NCI-H2029 treated with DMSO at 0.1 percent for 48 hours (cell line): ENCODE measurements around the gene FAM131A.

Source experiments
- DNase-seq: peaks from one replicate; lab custom pipeline; 2025; lab: John Stamatoyannopoulos, UW

Gene FAM131A

DNA sequence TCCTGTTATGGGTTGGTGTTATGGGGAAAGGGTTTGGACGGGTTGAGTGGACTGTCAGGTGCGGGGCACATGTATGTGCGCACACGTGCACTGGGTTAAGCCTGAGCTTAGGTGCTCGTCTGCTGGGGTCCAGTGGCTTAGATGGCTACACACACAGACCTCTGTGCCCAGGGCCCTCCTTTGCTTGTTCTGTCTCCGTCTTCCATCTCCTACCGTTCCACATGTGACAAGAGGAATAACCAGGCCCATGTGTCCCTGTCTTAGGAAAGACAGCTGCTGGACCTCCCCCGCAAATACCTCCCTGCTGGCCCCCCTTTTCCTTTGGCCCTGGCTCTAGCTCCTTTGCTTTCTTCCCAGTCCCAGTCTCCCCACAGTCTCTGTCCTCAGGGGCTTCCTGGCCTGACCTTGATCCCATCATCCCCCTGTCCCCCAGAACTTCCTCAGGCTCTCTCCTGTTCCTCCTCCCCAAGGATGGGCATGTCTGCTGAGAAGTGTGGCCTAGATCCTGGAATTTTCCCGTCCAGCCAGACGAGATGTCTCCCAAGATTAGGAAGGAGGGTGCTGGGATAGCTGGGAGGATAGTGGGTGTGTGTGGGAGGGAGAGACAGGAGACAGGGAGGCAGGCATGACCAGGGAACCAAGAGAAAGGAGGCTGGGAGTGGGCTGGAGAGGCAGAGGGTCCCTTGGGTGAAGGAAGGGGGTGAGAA lies 41.4 kb downstream of the FAM131A start:
- DNase-seq = no peak

DNA sequence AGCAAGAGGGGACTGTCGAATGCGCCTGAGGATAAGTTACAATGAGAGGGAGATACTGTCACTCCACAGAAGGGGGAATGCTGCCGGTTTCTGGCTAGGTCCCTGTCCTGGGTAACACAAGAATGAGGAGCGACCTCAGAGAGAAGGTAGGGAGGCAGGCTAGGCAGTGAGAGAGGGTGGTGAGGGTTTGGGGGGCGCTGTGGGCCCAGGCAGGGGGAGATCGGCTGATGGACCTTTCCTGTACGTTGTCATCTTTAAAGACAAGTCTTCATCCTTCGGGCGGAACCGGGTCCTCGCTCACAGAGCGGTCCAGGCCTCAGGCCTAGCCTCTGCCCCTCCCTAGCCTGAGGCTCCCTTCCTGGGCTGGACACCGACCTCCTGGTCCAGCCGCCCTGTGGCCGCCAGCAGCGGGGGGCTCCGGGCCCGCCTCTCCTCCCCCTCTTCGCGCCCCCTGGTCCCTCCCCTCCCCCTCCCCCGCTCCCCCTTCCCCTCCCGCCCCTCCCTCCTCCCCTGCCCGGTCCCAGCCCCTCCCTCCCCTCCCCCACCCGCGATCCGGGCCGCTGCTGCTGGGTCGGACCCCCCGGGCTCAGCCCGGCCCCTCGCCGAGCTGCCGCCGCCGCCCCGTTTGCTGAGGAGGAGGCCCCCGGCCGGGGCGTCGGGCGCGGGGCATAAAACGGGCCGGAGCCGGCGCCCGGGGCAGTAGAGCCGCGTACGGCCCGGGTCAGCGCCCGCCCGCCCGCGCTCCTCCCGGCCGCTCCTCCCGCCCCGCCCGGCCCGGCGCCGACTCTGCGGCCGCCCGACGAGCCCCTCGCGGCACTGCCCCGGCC lies 42.2 kb downstream of the FAM131A start, which contains the start of gene CHRD:
TSS of gene CHRD (plus strand) at position 697 of the 827 bp plus-strand sequence. CDS start 265 bp downstream, outside the sequence.
- DNase-seq = no peak

DNA sequence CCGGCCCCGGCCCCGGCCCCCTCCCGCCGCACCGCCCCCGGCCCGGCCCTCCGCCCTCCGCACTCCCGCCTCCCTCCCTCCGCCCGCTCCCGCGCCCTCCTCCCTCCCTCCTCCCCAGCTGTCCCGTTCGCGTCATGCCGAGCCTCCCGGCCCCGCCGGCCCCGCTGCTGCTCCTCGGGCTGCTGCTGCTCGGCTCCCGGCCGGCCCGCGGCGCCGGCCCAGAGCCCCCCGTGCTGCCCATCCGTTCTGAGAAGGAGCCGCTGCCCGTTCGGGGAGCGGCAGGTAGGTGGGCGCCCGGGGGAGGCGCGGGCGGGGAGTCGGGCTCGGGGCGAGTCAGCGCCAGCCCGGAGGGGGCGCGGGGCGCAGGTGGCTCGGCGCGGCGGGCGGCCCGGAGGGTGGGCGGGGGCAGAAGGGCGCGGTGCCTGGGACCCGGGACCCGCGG lies 42.8 kb downstream of the FAM131A start:
- no peak for DNase-seq

DNA sequence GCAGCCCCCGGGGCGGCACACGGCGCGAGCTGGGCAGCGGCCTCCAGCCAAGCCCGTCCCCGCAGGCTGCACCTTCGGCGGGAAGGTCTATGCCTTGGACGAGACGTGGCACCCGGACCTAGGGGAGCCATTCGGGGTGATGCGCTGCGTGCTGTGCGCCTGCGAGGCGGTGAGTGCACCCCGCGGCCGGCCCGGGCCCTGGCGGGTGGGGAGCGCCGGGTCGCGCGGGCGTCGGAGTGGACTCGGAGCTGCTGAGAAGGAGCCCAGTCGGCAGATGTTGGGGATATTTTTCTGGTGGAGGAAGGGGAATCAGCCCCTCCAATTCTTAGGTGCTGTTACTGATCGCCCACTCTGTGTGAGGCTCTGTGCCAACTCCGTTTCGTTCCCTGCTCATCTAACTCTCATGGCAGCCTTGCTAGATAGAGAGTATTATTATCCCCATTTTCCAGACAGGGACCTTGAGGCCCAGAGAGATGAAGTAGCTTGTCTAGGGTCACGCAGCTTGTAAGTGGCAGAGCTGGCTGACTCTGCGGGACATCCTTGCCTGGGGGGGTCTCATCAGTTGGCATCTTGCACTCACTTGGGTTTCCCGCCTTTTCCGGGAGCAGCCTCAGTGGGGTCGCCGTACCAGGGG lies 43.3 kb downstream of the FAM131A start:
- DNase-seq = no peak

DNA sequence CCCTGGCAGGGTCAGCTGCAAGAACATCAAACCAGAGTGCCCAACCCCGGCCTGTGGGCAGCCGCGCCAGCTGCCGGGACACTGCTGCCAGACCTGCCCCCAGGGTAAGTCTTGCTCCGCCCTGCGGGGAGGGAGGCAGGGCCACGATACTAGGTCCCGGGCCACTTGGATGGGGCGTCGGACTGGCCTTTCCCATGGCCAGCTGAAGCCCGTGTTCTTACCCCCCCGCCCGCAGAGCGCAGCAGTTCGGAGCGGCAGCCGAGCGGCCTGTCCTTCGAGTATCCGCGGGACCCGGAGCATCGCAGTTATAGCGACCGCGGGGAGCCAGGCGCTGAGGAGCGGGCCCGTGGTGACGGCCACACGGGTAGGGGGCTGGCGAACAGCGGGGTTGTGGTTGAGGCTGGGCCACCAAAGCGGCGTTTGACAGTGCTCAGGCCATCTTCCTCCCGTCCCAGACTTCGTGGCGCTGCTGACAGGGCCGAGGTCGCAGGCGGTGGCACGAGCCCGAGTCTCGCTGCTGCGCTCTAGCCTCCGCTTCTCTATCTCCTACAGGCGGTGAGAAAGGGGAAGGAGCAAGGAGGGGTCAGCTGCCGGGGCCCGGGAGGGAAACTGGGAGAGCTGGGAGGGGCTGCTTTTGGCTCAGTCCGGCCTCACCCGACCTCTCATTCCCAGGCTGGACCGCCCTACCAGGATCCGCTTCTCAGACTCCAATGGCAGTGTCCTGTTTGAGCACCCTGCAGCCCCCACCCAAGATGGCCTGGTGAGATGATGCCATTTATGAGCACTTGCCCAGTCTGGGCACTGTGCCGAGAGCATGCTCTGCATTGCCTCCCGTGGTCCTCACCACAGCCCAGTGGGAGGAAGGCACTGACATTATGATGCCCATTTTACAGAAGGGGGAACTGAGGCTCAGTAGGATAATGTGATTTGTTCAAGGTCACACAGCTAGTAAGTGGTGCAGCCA lies 44.1 kb downstream of the FAM131A start:
- no peak for DNase-seq

DNA sequence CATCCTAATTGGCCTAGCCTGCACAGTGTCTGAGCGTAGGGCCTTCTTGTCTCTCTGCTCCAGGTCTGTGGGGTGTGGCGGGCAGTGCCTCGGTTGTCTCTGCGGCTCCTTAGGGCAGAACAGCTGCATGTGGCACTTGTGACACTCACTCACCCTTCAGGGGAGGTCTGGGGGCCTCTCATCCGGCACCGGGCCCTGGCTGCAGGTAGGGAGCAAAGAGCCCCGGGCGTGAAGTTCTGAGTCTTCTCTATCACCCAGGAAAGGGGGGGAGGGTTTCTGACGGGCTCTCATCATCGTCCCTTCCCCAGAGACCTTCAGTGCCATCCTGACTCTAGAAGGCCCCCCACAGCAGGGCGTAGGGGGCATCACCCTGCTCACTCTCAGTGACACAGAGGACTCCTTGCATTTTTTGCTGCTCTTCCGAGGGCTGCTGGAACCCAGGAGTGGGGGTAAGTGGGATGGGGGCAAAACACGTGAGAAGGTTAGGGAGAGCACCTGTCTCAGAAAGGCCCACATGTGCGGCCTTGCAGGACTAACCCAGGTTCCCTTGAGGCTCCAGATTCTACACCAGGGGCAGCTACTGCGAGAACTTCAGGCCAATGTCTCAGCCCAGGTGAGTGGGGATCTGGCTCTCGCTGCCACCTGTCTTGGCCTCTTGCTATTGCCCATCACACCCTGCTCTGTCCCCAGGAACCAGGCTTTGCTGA lies 45.1 kb downstream of the FAM131A start:
- no peak for DNase-seq

DNA sequence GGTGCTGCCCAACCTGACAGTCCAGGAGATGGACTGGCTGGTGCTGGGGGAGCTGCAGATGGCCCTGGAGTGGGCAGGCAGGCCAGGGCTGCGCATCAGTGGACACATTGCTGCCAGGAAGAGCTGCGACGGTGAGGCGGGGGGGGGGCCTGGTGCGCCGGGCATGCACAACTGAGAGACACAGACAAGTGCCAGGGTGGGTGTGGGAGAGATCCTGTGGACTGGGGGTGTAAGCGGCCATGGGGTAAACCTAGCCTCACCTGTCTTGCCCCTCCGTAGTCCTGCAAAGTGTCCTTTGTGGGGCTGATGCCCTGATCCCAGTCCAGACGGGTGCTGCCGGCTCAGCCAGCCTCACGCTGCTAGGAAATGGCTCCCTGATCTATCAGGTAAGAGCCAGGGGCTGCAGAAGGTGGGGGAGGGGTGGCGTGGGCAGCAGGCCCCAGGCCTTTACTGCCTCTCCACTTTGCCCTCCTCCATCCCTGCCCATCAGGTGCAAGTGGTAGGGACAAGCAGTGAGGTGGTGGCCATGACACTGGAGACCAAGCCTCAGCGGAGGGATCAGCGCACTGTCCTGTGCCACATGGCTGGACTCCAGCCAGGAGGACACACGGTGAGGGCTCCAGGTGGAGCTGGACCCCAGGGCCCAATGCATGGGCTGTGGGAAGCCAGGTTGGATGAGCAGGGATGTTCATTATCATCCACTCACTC lies 45.8 kb downstream of the FAM131A start:
- DNase-seq = no peak

DNA sequence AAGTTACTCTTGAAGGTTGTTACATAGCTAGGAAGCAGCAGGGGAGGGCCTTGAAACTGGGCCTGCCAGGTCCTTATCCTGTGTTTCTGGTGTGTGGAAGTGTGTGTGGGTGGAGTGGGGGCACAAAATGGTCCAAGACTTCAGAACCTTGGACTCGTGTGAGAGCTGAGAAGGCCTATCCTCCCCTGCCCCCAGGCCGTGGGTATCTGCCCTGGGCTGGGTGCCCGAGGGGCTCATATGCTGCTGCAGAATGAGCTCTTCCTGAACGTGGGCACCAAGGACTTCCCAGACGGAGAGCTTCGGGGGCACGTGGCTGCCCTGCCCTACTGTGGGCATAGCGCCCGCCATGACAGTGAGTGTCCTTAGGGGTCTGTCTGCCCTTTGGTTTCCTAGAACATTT lies 46.9 kb downstream of the FAM131A start:
- no peak for DNase-seq

DNA sequence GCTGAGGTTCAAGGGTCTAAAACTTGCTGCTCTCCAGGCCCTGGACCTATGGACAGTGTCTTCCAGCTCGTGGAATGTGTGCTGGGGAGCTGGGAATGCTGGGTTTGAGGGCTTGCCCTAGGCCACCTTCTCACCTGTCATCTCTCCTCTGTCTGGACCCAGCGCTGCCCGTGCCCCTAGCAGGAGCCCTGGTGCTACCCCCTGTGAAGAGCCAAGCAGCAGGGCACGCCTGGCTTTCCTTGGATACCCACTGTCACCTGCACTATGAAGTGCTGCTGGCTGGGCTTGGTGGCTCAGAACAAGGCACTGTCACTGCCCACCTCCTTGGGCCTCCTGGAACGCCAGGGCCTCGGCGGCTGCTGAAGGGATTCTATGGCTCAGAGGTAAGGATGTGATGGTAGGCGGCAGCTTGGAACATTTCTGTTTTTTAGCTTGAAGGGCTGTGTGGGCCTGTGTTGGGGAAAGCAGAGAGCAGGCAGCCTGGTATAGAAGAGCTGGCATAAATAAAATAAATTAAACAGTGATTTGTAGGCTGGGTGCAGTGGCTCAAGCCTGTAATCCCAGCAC lies 47.5 kb downstream of the FAM131A start:
- no peak for DNase-seq

DNA sequence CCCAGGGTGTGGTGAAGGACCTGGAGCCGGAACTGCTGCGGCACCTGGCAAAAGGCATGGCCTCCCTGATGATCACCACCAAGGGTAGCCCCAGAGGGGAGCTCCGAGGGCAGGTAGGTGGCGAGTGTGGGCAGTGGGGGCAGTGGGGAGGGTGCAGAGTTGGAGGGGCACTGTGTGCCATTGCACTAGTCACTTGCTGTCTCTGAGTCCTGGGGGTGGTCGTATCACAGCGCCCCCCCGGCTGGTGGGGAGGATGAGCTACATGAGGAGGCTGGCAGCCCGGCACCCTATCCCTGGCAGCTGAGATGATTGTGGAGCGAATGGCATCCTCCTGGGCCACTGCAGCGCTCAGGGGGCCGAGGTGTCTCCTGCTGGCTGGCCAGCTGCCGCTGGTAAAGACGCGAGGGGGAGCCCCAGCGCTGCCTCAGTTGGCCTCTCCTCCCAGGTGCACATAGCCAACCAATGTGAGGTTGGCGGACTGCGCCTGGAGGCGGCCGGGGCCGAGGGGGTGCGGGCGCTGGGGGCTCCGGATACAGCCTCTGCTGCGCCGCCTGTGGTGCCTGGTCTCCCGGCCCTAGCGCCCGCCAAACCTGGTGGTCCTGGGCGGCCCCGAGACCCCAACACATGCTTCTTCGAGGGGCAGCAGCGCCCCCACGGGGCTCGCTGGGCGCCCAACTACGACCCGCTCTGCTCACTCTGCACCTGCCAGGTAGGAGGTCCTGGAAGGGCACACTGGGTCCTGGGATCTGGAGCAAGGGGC lies 48.8 kb downstream of the FAM131A start:
- no peak for DNase-seq

DNA sequence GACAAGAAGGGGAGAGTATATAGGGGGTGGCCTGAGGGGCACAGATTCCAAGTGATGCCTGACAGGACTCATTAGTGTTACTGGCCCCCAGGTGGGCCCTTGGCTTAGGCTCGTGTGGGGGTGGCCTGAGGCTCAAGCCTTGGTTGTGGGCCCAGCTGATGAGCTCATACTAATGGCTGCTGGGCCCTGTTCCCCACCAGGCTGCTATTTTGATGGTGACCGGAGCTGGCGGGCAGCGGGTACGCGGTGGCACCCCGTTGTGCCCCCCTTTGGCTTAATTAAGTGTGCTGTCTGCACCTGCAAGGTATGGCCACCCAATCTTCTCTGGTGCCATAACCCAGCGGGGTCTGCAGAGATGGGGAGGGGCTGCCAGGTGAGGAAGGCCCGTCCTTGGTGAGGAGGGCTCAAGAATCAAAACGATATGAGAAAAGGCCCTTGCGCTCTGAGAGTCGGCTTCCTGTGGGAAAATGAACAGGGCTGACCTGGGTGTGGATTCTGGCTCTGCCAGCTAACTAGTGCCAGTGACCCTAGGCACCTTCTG lies 49.8 kb downstream of the FAM131A start:
- DNase-seq = no peak

DNA sequence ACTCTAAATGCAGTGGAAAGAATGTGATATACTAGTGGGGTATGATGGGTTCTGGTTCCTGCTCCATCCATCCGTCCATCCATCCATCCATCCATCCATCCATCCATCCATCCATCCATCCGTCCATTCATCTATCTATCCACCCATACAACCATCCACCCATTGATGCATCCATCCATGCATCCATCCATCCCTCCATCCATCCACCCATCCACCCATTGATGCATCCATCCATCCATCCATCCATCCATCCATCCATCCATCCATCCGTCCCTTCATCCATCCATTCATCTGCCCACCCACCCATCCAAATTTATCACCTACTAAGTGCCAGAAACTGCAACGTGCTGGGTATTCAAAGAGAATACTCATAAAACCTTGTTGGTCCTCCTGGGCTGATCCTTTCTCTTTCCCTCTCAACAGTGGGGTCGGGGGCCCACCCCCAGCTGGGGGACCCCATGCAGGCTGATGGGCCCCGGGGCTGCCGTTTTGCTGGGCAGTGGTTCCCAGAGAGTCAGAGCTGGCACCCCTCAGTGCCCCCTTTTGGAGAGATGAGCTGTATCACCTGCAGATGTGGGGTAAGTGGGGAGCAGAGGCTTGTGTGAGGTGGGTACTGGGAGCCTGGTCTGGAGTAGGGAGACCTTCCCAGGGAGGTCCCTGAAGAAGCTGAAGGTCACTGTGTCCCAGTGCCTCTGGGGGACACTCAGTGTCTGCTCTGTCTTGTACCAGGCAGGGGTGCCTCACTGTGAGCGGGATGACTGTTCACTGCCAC lies 51.0 kb downstream of the FAM131A start:
- DNase-seq = no peak

DNA sequence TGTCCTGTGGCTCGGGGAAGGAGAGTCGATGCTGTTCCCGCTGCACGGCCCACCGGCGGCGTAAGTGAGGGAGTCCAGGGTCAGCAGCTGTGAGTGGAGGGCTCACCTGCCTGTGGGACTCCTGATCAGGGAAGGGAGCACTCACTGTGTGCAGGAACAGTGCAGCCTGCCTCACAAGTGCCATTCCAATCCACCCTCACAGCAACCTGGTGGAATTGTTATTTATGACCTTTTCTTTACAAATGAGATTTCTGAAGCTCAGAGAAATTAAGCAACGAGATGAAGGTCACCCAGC lies 51.5 kb downstream of the FAM131A start:
- DNase-seq = no peak

DNA sequence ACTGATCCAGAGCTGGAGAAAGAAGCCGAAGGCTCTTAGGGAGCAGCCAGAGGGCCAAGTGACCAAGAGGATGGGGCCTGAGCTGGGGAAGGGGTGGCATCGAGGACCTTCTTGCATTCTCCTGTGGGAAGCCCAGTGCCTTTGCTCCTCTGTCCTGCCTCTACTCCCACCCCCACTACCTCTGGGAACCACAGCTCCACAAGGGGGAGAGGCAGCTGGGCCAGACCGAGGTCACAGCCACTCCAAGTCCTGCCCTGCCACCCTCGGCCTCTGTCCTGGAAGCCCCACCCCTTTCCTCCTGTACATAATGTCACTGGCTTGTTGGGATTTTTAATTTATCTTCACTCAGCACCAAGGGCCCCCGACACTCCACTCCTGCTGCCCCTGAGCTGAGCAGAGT lies 52.0 kb downstream of the FAM131A start:
- no peak for DNase-seq

DNA sequence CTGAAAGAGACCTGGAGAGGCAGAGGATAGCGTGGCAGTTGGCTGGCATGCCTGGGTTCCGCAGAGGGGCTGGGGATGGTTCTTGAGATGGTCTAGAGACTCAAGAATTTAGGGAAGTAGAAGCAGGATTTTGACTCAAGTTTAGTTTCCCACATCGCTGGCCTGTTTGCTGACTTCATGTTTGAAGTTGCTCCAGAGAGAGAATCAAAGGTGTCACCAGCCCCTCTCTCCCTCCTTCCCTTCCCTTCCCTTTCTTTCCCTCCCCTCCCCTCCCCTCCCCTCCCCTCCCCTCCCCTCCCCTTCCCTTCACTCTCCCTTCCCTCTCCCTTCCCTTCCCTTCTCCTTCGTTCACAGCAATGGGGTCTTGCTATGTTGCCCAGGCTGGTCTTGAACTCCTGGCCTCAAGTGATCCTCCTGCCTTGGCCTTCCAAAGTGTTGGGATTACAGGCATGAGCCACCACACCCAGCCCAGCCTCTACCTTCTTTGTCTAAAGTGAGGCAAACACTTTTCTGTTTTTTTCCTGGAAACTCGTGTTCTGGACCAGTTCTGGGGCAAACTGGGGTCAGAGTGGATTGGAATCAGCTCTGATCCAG lies 52.6 kb downstream of the FAM131A start:
- DNase-seq = no peak

DNA sequence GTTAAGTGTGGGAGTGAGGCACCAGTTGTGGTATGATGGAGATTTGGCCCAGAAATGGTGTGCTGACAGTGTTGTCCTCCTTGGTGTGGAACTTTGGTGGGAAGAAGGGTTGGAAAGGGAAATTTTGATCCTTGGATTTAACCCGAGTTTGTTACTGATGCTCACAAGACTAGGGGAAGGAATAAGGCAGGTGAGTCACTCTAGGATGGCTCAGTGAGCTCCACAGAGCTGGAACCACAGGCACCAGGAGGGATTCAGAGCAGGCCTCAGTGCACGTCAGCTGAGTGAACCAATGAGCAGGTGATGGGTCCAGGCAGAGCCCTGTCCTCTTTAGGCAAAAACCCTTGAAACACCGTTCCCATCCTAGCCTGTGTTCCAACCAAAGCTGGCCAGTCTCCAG lies 53.9 kb downstream of the FAM131A start:
- DNase-seq = no peak

DNA sequence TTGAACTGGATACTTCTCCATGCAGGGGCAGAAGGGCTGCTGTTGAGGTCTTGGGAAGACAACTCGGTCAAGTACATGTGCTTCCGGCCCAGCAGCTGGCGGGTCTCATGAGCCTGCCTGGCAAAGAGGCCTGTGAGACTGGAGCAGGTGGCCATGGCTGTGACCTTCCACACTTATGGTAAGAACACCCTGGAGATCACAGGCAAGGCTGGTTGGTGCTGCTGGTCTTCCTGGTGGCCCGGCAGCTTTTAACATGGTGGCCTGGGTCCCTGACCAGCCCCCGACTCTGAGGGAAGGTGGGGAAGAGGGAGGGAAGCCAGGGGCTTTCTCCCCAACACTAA lies 57.9 kb downstream of the FAM131A start:
- no peak for DNase-seq
